Astrocyte (in vitro differentiated cells and primary cell): ENCODE results near the gene SLC39A10. TPM values are rescaled to one million over a fixed set of nuclear protein-coding genes. Genes with fewer than 3 reads are reported as not detected.
A peak's percentile ranks its signal among the peaks of the same experiment; 100 is the strongest.

Experiments used
- DNase-seq: peaks from one replicate; pipeline ENCODE4 v3.0.0-alpha.2; 2010; ENCODE audit warnings: low read depth
- FAIRE-seq: peaks from 2 replicates; lab custom pipeline; 2011; peaks lifted over from hg19 to GRCh38; lab: Jason Lieb, UNC
- H2AFZ ChIP-seq: 2 replicates; pipeline ENCODE4 v1.6.0; 2012; ENCODE audit warnings: low read depth, low read length, inconsistent platforms
- H3K27ac ChIP-seq: 2 replicates; pipeline ENCODE4 v1.5.1; 2011; ENCODE audit warnings: low read depth, low read length, inconsistent platforms
- H3K27me3 ChIP-seq: 2 replicates; pipeline ENCODE4 v1.6.0; 2011; ENCODE audit warnings: low read length, inconsistent platforms; ENCODE audit not compliant: insufficient read depth
- H3K36me3 ChIP-seq: 2 replicates; pipeline ENCODE4 v1.5.1; 2011; ENCODE audit warnings: low read length, inconsistent platforms; ENCODE audit not compliant: insufficient read depth
- H3K4me1 ChIP-seq: 2 replicates; pipeline ENCODE4 v1.5.1; 2011; ENCODE audit warnings: low read length, inconsistent platforms; ENCODE audit not compliant: insufficient read depth
- H3K4me2 ChIP-seq: 2 replicates; pipeline ENCODE4 v1.6.0; 2012; ENCODE audit warnings: low read length, inconsistent platforms
- H3K4me3 ChIP-seq: 2 replicates; pipeline ENCODE4 v1.5.1; 2011; ENCODE audit warnings: low read depth, mild to moderate bottlenecking, low read length, inconsistent platforms; ENCODE audit not compliant: insufficient read depth
- H3K79me2 ChIP-seq: 2 replicates; pipeline ENCODE4 v1.6.0; 2012; ENCODE audit warnings: mild to moderate bottlenecking, low read length, inconsistent platforms; ENCODE audit not compliant: insufficient read depth
- H3K9ac ChIP-seq: 2 replicates; pipeline ENCODE4 v1.6.0; 2012; ENCODE audit warnings: mild to moderate bottlenecking, low read length, inconsistent platforms
- H3K9me3 ChIP-seq: 2 replicates; pipeline ENCODE4 v1.5.1; 2012; ENCODE audit warnings: low read depth, mild to moderate bottlenecking, low read length, inconsistent platforms; ENCODE audit not compliant: insufficient read depth
- H4K20me1 ChIP-seq: 2 replicates; pipeline ENCODE4 v1.6.0; 2012; ENCODE audit warnings: low read length, inconsistent platforms; ENCODE audit not compliant: insufficient read depth
- H3K27ac Mint-ChIP-seq: one replicate; pipeline ENCODE4 v1.8.0; 2021; ENCODE audit warnings: mild to moderate bottlenecking, mixed read lengths; ENCODE audit not compliant: unreplicated experiment
- H3K27me3 Mint-ChIP-seq: one replicate; pipeline ENCODE4 v1.8.0; 2021; ENCODE audit warnings: low read depth, mixed read lengths; ENCODE audit not compliant: unreplicated experiment
- H3K36me3 Mint-ChIP-seq: one replicate; pipeline ENCODE4 v1.8.0; 2021; ENCODE audit warnings: low read depth, mixed read lengths; ENCODE audit not compliant: unreplicated experiment
- H3K4me1 Mint-ChIP-seq: one replicate; pipeline ENCODE4 v1.8.0; 2021; ENCODE audit warnings: low read depth, mixed read lengths; ENCODE audit not compliant: unreplicated experiment
- H3K4me3 Mint-ChIP-seq: one replicate; pipeline ENCODE4 v1.8.0; 2021; ENCODE audit warnings: mild to moderate bottlenecking, moderate library complexity, mixed read lengths; ENCODE audit not compliant: unreplicated experiment
- H3K9me3 Mint-ChIP-seq: one replicate; pipeline ENCODE4 v1.8.0; 2021; ENCODE audit warnings: mild to moderate bottlenecking, mixed read lengths; ENCODE audit not compliant: unreplicated experiment
- EZH2 ChIP-seq: IDR thresholded peaks from 2 replicates; pipeline ENCODE4 v1.6.1; 2012; ENCODE audit warnings: mild to moderate bottlenecking, low read length, inconsistent platforms; ENCODE audit not compliant: insufficient read depth
- total RNA-seq: library from RNA; stranded (reverse); gene quantifications from 2 replicates; pipeline ENCODE4 v1.2.1, GENCODE V29; 2021
- TF ChIP-seq, protein P1 (sequence below): IDR thresholded peaks from 2 replicates; pipeline ENCODE4 v1.5.1; 2011; ENCODE audit warnings: low read depth, mild to moderate bottlenecking, inconsistent platforms, low read length, moderate library complexity; ENCODE audit not compliant: insufficient read depth

Gene SLC39A10
- total RNA-seq, 1 donor from 2014 or later: 96.2 TPM

GRCh38 chr2:195709901-195710806 lies 53.1 kb downstream of the SLC39A10 start:
- H3K27ac ChIP-seq: peak overlapping the region; percentile 43
- no peaks in the 10 kb centered on the region for H3K36me3 ChIP-seq
- H3K4me3 Mint-ChIP-seq: no peak overlapping the region
- no peaks in the 10 kb centered on the region for H3K27me3 Mint-ChIP-seq
- H3K4me3 ChIP-seq: no peak overlapping the region
- peaks cover 2% of the 10 kb centered on the region for H3K36me3 Mint-ChIP-seq
- peak; percentile 20 for FAIRE-seq
- H3K9me3 ChIP-seq: no peaks in the 10 kb centered on the region
- H3K4me1 ChIP-seq: peaks cover 3% of the 10 kb centered on the region
- peak; percentile 70 for DNase-seq
- no peaks in the 10 kb centered on the region for H3K79me2 ChIP-seq
- peaks cover 7% of the 10 kb centered on the region for H3K4me1 Mint-ChIP-seq
- no peak overlapping the region for H3K27ac Mint-ChIP-seq
- H3K9ac ChIP-seq: no peak overlapping the region
- no peak overlapping the region for H3K4me2 ChIP-seq
- TF ChIP-seq, protein P1, sequence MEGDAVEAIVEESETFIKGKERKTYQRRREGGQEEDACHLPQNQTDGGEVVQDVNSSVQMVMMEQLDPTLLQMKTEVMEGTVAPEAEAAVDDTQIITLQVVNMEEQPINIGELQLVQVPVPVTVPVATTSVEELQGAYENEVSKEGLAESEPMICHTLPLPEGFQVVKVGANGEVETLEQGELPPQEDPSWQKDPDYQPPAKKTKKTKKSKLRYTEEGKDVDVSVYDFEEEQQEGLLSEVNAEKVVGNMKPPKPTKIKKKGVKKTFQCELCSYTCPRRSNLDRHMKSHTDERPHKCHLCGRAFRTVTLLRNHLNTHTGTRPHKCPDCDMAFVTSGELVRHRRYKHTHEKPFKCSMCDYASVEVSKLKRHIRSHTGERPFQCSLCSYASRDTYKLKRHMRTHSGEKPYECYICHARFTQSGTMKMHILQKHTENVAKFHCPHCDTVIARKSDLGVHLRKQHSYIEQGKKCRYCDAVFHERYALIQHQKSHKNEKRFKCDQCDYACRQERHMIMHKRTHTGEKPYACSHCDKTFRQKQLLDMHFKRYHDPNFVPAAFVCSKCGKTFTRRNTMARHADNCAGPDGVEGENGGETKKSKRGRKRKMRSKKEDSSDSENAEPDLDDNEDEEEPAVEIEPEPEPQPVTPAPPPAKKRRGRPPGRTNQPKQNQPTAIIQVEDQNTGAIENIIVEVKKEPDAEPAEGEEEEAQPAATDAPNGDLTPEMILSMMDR: no peak
- no peak for TF ChIP-seq EZH2
- no peaks in the 10 kb centered on the region for H3K9me3 Mint-ChIP-seq
- H4K20me1 ChIP-seq: no peaks in the 10 kb centered on the region
- H2AFZ ChIP-seq: no peak overlapping the region
- H3K27me3 ChIP-seq: no peaks in the 10 kb centered on the region

GRCh38 chr2:195711478-195711877 lies 54.5 kb downstream of the SLC39A10 start:
- Mint-ChIP-seq H3K36me3 (peaks cover 5% of the 10 kb centered on the region), H3K4me1 (peaks cover 8% of the 10 kb centered on the region), H3K27ac (no peak overlapping the region), H3K27me3 (no peaks in the 10 kb centered on the region), H3K4me3 (no peak overlapping the region), H3K9me3 (no peaks in the 10 kb centered on the region)
- Histone ChIP-seq H3K4me3 (no peak overlapping the region), H4K20me1 (no peaks in the 10 kb centered on the region), H3K79me2 (no peaks in the 10 kb centered on the region), H3K9me3 (no peaks in the 10 kb centered on the region), H3K4me2 (no peak overlapping the region), H3K27ac (no peak overlapping the region), H2AFZ (no peak overlapping the region), H3K27me3 (no peaks in the 10 kb centered on the region), H3K9ac (no peak overlapping the region), H3K4me1 (peaks cover 1% of the 10 kb centered on the region), H3K36me3 (peaks cover 1% of the 10 kb centered on the region)
- TF ChIP-seq, protein P1: no peak
- no peak for TF ChIP-seq EZH2
- DNase-seq (no peak), FAIRE-seq (no peak)

- Histone ChIP-seq H3K9ac (no peak overlapping the region), H3K4me3 (no peak overlapping the region), H3K4me1 (no peaks in the 10 kb centered on the region), H3K27ac (no peak overlapping the region), H3K9me3 (no peaks in the 10 kb centered on the region), H3K36me3 (peaks cover 14% of the 10 kb centered on the region), H2AFZ (no peak overlapping the region), H3K4me2 (no peak overlapping the region), H3K27me3 (no peaks in the 10 kb centered on the region), H3K79me2 (no peaks in the 10 kb centered on the region), H4K20me1 (no peaks in the 10 kb centered on the region)
- Mint-ChIP-seq H3K27me3 (no peaks in the 10 kb centered on the region), H3K9me3 (no peaks in the 10 kb centered on the region), H3K36me3 (peaks cover 10% of the 10 kb centered on the region), H3K27ac (peak overlapping the region; percentile 5), H3K4me3 (no peak overlapping the region), H3K4me1 (peaks cover 10% of the 10 kb centered on the region)
- TF ChIP-seq, protein P1: no peak
- FAIRE-seq: no peak
- DNase-seq: no peak
Measured at GRCh38 chr2:195716466-195716865, 59.4 kb downstream of the SLC39A10 start.
